GM12878 (cell line): ENCODE results near the gene INPP1. TPM values are rescaled to one million over a fixed set of nuclear protein-coding genes. Genes with fewer than 3 reads are reported as not detected.

Experiments used
- ATAC-seq: fragments of 200-7000 bp; cut with Tn5 transposase; 3 replicates; pipeline ENCODE4 v1.9.1; 2020; ENCODE audit warnings: mild to moderate bottlenecking, moderate library complexity
- BruUV-seq: library from RNA; stranded (reverse); fragments of 400-500 nt; replicated peaks from 2 replicates; lab custom pipeline; 2021; lab: Mats Ljungman, UMichigan
- CTCF ChIA-PET: fragments of 300-600 bp; sonication (Branson Sonifier 250); formaldehyde crosslinking; extraction: SDS; loops from one replicate; lab custom pipeline; 2021; ENCODE audit warnings: inconsistent platforms; lab: Yijun Ruan, JAX
- POLR2A ChIA-PET: fragments of 350-600 bp; formaldehyde crosslinking; extraction: SDS; loops from one replicate; lab custom pipeline; 2021; ENCODE audit warnings: inconsistent platforms; lab: Charles Lee
- RAD21 ChIA-PET: fragments of 300-600 bp; sonication (Branson Sonifier 250); formaldehyde crosslinking; loops from one replicate; lab custom pipeline; 2023; ENCODE audit warnings: antibody characterized with exemption; ENCODE audit not compliant: unreplicated experiment; lab: Charles Lee
- SMC1A ChIA-PET: fragments of 300-600 bp; sonication (Branson Sonifier 250); formaldehyde crosslinking; loops from one replicate; lab custom pipeline; 2023; ENCODE audit not compliant: unreplicated experiment, uncharacterized antibody; lab: Charles Lee
- DNase-seq: peaks from one replicate; pipeline ENCODE4 v3.0.0-alpha.2; 2011; ENCODE audit warnings: low read depth, low spot score
- FAIRE-seq: peaks from 3 replicates; lab custom pipeline; 2011; peaks lifted over from hg19 to GRCh38; lab: Jason Lieb, UNC
- H2AFZ ChIP-seq: 2 replicates; pipeline ENCODE4 v1.6.0; 2011; ENCODE audit warnings: low read depth, low read length, control low read depth; ENCODE audit not compliant: control insufficient read depth
- H3K27ac ChIP-seq: 2 replicates; pipeline ENCODE4 v1.5.1; 2011; ENCODE audit warnings: control low read depth; ENCODE audit not compliant: control insufficient read depth, insufficient read depth
- H3K27me3 ChIP-seq, 2 experiments: replicated peaks in 1 of 2; 2 replicates each; pipeline versions ENCODE4 v1.6.0 to v1.6.1; 2011; ENCODE audit warnings: low read length in 1 of 2; ENCODE audit not compliant: control insufficient read depth in 2 of 2, insufficient read depth in 2 of 2
- H3K36me3 ChIP-seq, 2 experiments: 2 replicates each; pipeline ENCODE4 v1.5.1; 2011; ENCODE audit warnings: low read length in 1 of 2; ENCODE audit not compliant: control insufficient read depth in 2 of 2, insufficient read depth in 2 of 2
- H3K4me1 ChIP-seq: 2 replicates; pipeline ENCODE4 v1.6.1; 2011; ENCODE audit warnings: mild to moderate bottlenecking, low read length, moderate library complexity, mixed read lengths; ENCODE audit not compliant: control insufficient read depth, insufficient read depth
- H3K4me2 ChIP-seq: 2 replicates; pipeline ENCODE4 v1.6.0; 2011; ENCODE audit warnings: control low read depth; ENCODE audit not compliant: control insufficient read depth, insufficient read depth
- H3K4me3 ChIP-seq: fragments of 200-600 bp; sonication (generic); 2 replicates; pipeline ENCODE4 v1.5.1; 2016
- H3K79me2 ChIP-seq: 2 replicates; pipeline ENCODE4 v1.6.0; 2011; ENCODE audit warnings: low read length; ENCODE audit not compliant: control insufficient read depth, insufficient read depth
- H3K9ac ChIP-seq: 2 replicates; pipeline ENCODE4 v1.8.0; 2011; ENCODE audit warnings: low read length, control low read depth, mixed read lengths; ENCODE audit not compliant: control insufficient read depth, insufficient read depth
- H3K9me3 ChIP-seq: replicated peaks from 3 replicates; pipeline ENCODE4 v1.5.1; 2011; ENCODE audit warnings: mild to moderate bottlenecking, low read length; ENCODE audit not compliant: control insufficient read depth, insufficient read depth
- H4K20me1 ChIP-seq: 2 replicates; pipeline ENCODE4 v1.6.0; 2011; ENCODE audit not compliant: control insufficient read depth, insufficient read depth
- BCL11A ChIP-seq: IDR thresholded peaks from 2 replicates; pipeline ENCODE4 v1.6.1; 2011; ENCODE audit warnings: low read depth, low read length
- BCLAF1 ChIP-seq: fragments of 450-650 bp; IDR thresholded peaks from 2 replicates; pipeline ENCODE4 v1.6.1; 2017; ENCODE audit warnings: antibody characterized with exemption, mild to moderate bottlenecking, moderate library complexity
- E4F1 ChIP-seq: fragments of 450-650 bp; IDR thresholded peaks from 2 replicates; pipeline ENCODE4 v1.6.1; 2018; ENCODE audit warnings: borderline replicate concordance, mild to moderate bottlenecking; ENCODE audit not compliant: partially characterized antibody
- EP300 ChIP-seq, 2 experiments: fragments of 150-350 bp in 1 of 2; IDR thresholded peaks; 2 replicates each; pipeline ENCODE4 v1.6.1; 2011 to 2012; ENCODE audit warnings: low read depth in 2 of 2, low read length in 2 of 2, borderline replicate concordance in 1 of 2, improper control_type of control experiment in 1 of 2, inconsistent platforms in 1 of 2; ENCODE audit not compliant: control insufficient read depth in 1 of 2
- ESRRA ChIP-seq: IDR thresholded peaks from 2 replicates; pipeline ENCODE4 v1.6.1; 2012; ENCODE audit warnings: mild to moderate bottlenecking, low read length, improper control_type of control experiment
- GABPA ChIP-seq: IDR thresholded peaks from 2 replicates; pipeline ENCODE4 v1.6.1; 2014; ENCODE audit warnings: antibody characterized with exemption, low read depth, mild to moderate bottlenecking, inconsistent platforms
- HCFC1 ChIP-seq: fragments of 150-350 bp; IDR thresholded peaks from 2 replicates; pipeline ENCODE4 v1.6.1; 2014; ENCODE audit warnings: low read length
- HDAC2 ChIP-seq: fragments of 200-600 bp; sonication (generic); IDR thresholded peaks from 2 replicates; pipeline ENCODE4 v1.6.1; 2017
- KLF5 ChIP-seq: fragments of 450-650 bp; IDR thresholded peaks from 2 replicates; pipeline ENCODE4 v1.6.1; 2014; ENCODE audit warnings: mild to moderate bottlenecking; ENCODE audit not compliant: partially characterized antibody
- NR2C2 ChIP-seq: IDR thresholded peaks from 2 replicates; pipeline ENCODE4 v1.6.1; 2011; ENCODE audit warnings: borderline replicate concordance, low read depth; ENCODE audit not compliant: control insufficient read depth, insufficient read length
- NRF1 ChIP-seq: conservative IDR thresholded peaks from 2 replicates; pipeline ENCODE4 v1.6.1; 2011; ENCODE audit warnings: mild to moderate bottlenecking, low read depth, low read length, improper control_type of control experiment
- POLR2AphosphoS2 ChIP-seq: IDR thresholded peaks from 2 replicates; pipeline ENCODE4 v1.6.1; 2011; ENCODE audit warnings: low read depth, mild to moderate bottlenecking, low read length, improper control_type of control experiment, moderate library complexity
- RFX5 ChIP-seq: IDR thresholded peaks from 2 replicates; pipeline ENCODE4 v1.6.1; 2011; ENCODE audit warnings: low read depth, low read length, improper control_type of control experiment
- RUNX3 ChIP-seq: IDR thresholded peaks from 2 replicates; pipeline ENCODE4 v1.6.1; 2012; ENCODE audit warnings: low read length, inconsistent platforms
- SIX5 ChIP-seq: IDR thresholded peaks from 2 replicates; pipeline ENCODE4 v1.6.1; 2011; ENCODE audit warnings: mild to moderate bottlenecking, low read depth, low read length, moderate library complexity; ENCODE audit not compliant: severe bottlenecking
- ZNF207 ChIP-seq: fragments of 450-650 bp; IDR thresholded peaks from 2 replicates; pipeline ENCODE4 v1.6.1; 2014; ENCODE audit warnings: antibody characterized with exemption, mild to moderate bottlenecking, borderline replicate concordance
- WGBS: methylation state at CpG from one replicate; pipeline ENCODE4 v1.1.6; 2016; ENCODE audit warnings: low lambda C conversion rate; ENCODE audit not compliant: insufficient replicate concordance, insufficient coverage; ENCODE audit errors: missing lambda C conversion rate; 5-methylcytosine and 5-hydroxymethylcytosine counted together
- in situ Hi-C: fragments of 300-500 bp; cut with MboI; formaldehyde crosslinking; loops from 9 replicates; pipeline ENCODE4 v1.14.3; 2018; ENCODE audit warnings: mixed read lengths
- intact Hi-C: fragments of 100-400 bp; cut with micrococcal nuclease; formaldehyde crosslinking; loops from one replicate; pipeline ENCODE4 v1.14.2; 2022; ENCODE audit not compliant: unreplicated experiment
- polyA plus RNA-seq, 11 experiments: library from polyadenylated mRNA; depleted of rRNA in 4 of 11; unstranded in 6 of 11; stranded (reverse) in 5 of 11; fragments of >200 nt; fragmentation: Nextera tagmentation in 4 of 11; fragmentation: Illumina TruSeq in 1 of 11; extraction: Ambion mirVana in 4 of 11; extraction: Trizol in 1 of 11; gene quantifications; 1 replicate in 1 of 11; 2 replicates in 10 of 11; pipeline versions ENCODE4 v1.2.1 to v1.2.3, GENCODE V29; 2011 to 2016; ENCODE audit warnings: inconsistent platforms in 2 of 11, missing spikeins in 2 of 11, low read depth in 1 of 11
- total RNA-seq, 4 experiments: library from RNA; depleted of rRNA in 3 of 4; stranded (reverse); fragments of >200 nt in 3 of 4; fragmentation: Illumina TruSeq in 1 of 4; extraction: Trizol in 1 of 4; gene quantifications; 2 replicates each; pipeline versions ENCODE4 v1.2.1 to v1.2.3, GENCODE V29; 2013 to 2021
- TF ChIP-seq, protein P1 (sequence below): fragments of 450-650 bp; IDR thresholded peaks from 2 replicates; pipeline ENCODE4 v1.6.1; 2017; ENCODE audit warnings: mild to moderate bottlenecking

Gene INPP1
- total and polyA plus RNA-seq, 10 of the 15 experiments (the other 5 are each of a cell fraction or from before 2014, with no cell fraction given): 3.3 to 17.9 (median 11.1) TPM

DNA sequence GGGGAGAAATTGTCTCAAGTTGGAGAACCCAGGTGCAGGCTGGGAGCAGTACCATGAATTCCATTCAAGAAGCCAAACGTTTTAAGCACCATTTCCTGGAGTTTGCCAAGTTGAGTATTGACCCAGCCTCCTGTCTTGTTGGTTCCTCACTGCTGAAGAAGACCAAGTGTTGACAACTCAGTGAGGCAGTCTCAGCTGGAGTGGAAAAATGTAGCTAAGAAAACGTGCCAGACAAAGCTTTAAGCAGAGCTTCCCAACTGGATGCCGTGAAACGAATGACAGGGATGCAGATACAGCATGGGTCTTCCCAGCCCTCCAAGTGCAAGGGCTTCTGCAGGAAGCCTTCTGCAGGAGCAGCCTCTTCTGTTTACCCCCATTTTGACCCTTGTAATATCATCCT is 778 bp upstream of the INPP1 start:
- Histone ChIP-seq H3K27me3 (no peaks in the 10 kb centered on the region), H3K4me2 (no peak overlapping the region), H3K9me3 (no peaks in the 10 kb centered on the region), H4K20me1 (no peaks in the 10 kb centered on the region), H3K9ac (no peak overlapping the region), H3K36me3 (no peaks in the 10 kb centered on the region), H3K79me2 (no peaks in the 10 kb centered on the region), H3K4me1 (peaks cover 8% of the 10 kb centered on the region; the same call in 1 of the 2 replicates), H3K4me3 (no peak overlapping the region), H3K27ac (no peak overlapping the region), H2AFZ (no peak overlapping the region)
- intact Hi-C loops (no loop called here), in situ Hi-C loops (no loop called here)
- WGBS: 63% methylated on average over 4 of the region's 4 CpGs
- POLR2A ChIA-PET: interaction anchor here (3.1 kb wide), 1 partner anchor 17 kb away, joined by 15 read pairs; no protein-coding TSS in a partner anchor
- ATAC-seq: no peak
- CTCF ChIA-PET: interaction anchor here (2.7 to 3.9 kb wide), 3 partner anchors 10 to 28 kb away, joined by 10 to 22 read pairs (median 15); no protein-coding TSS in a partner anchor
- no peak for FAIRE-seq
- RAD21 ChIA-PET: interaction anchor here (0.7 to 3.0 kb wide), 4 partner anchors 24 to 337 kb away, joined by 3 to 10 read pairs (median 4); partner anchors contain the start of gene HIBCH
- BruUV-seq: no TSS peak
- no peak for DNase-seq
- SMC1A ChIA-PET: interaction anchor here (1.1 to 5.2 kb wide), 4 partner anchors 12 to 34 kb away, joined by 3 to 46 read pairs (median 30); partner anchors contain the start of gene HIBCH
- TF ChIP-seq ZNF207 (no peak), RFX5 (no peak), POLR2AphosphoS2 (no peak), BCL11A (no peak), NR2C2 (no peak), HCFC1 (no peak), RUNX3 (no peak), ESRRA (no peak), SIX5 (no peak), NRF1 (no peak), EP300 (IDR thresholded peaks at IDR 0.05; ENCODE audit: borderline replicate concordance in 1 of 2, control insufficient read depth in 1 of 2, low read depth in 2 of 2, low read length in 2 of 2) (no peak), E4F1 (no peak), KLF5 (no peak), HDAC2 (no peak), BCLAF1 (no peak), GABPA (no peak)
- TF ChIP-seq, protein P1, sequence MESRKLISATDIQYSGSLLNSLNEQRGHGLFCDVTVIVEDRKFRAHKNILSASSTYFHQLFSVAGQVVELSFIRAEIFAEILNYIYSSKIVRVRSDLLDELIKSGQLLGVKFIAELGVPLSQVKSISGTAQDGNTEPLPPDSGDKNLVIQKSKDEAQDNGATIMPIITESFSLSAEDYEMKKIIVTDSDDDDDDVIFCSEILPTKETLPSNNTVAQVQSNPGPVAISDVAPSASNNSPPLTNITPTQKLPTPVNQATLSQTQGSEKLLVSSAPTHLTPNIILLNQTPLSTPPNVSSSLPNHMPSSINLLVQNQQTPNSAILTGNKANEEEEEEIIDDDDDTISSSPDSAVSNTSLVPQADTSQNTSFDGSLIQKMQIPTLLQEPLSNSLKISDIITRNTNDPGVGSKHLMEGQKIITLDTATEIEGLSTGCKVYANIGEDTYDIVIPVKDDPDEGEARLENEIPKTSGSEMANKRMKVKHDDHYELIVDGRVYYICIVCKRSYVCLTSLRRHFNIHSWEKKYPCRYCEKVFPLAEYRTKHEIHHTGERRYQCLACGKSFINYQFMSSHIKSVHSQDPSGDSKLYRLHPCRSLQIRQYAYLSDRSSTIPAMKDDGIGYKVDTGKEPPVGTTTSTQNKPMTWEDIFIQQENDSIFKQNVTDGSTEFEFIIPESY: no peak
